VCaP (cell line): ENCODE results near the gene REG4.

Source experiments
- H3K27ac ChIP-seq: fragments of 450-650 bp; 2 replicates; pipeline ENCODE4 v1.5.1; 2017
- CTCF ChIP-seq: fragments of 450-650 bp; conservative IDR thresholded peaks from 2 replicates; pipeline ENCODE4 v1.5.1; 2017; ENCODE audit warnings: mild to moderate bottlenecking, moderate library complexity

REG4 gene

GRCh38 chr1:119795261-119796200 is 15.7 kb downstream of the REG4 start:
- H3K27ac ChIP-seq: no peak overlapping the region
- no peak for TF ChIP-seq CTCF

GRCh38 chr1:119794876-119795240 is 16.4 kb downstream of the REG4 start:
- TF ChIP-seq CTCF: no peak

GRCh38 chr1:119794230-119794875 is 16.9 kb downstream of the REG4 start:
- no peak overlapping the region for H3K27ac ChIP-seq
- no peak for TF ChIP-seq CTCF

More at GRCh38 chr1:119794876-119795240, 16.4 kb downstream of the REG4 start:
- no peak overlapping the region for H3K27ac ChIP-seq

- no peak overlapping the region for H3K27ac ChIP-seq
- no peak for TF ChIP-seq CTCF
Observed at GRCh38 chr1:119791377-119791776, 19.9 kb downstream of the REG4 start.

GRCh38 chr1:119790451-119791198 is 20.6 kb downstream of the REG4 start:
- TF ChIP-seq CTCF: no peak
- H3K27ac ChIP-seq: no peak overlapping the region

- no peak overlapping the region for H3K27ac ChIP-seq
- no peak for TF ChIP-seq CTCF
Observed at GRCh38 chr1:119787776-119788175, 23.5 kb downstream of the REG4 start.

- H3K27ac ChIP-seq: peak overlapping the region; percentile 25; the same call in 1 of the 2 replicates
Observed at GRCh38 chr1:119786473-119787050, 24.7 kb downstream of the REG4 start.

- peak overlapping the region; percentile 25; the same call in 1 of the 2 replicates for H3K27ac ChIP-seq
Observed at GRCh38 chr1:119786046-119786445, 25.2 kb downstream of the REG4 start.
